Endodermal cell (in vitro differentiated cells): ENCODE data around the gene M1AP. TPM values are rescaled to one million over a fixed set of nuclear protein-coding genes. Genes with fewer than 3 reads are reported as not detected.

ENCODE experiments used
- DNase-seq: peaks from one replicate; pipeline ENCODE4 v3.0.0-alpha.2; 2017
- H3K27ac ChIP-seq: 2 replicates; pipeline ENCODE4 v1.5.1; 2013; ENCODE audit warnings: mild to moderate bottlenecking, low read depth, low read length, moderate library complexity
- H3K27me3 ChIP-seq: 2 replicates; pipeline ENCODE4 v1.6.1; 2013; ENCODE audit warnings: mild to moderate bottlenecking, low read length, moderate library complexity; ENCODE audit not compliant: insufficient read depth, control insufficient read depth, poor library complexity, severe bottlenecking
- H3K36me3 ChIP-seq: 2 replicates; pipeline ENCODE4 v1.7.0; 2013; ENCODE audit warnings: mild to moderate bottlenecking, low read length, moderate library complexity; ENCODE audit not compliant: control insufficient read depth, insufficient read depth
- H3K4me1 ChIP-seq: one replicate; pipeline ENCODE4 v1.7.0; 2013; ENCODE audit warnings: low read length; ENCODE audit not compliant: control insufficient read depth, insufficient read depth
- H3K4me3 ChIP-seq: 2 replicates; pipeline ENCODE4 v1.5.1; 2013; ENCODE audit warnings: mild to moderate bottlenecking, low read length, moderate library complexity
- H3K9ac ChIP-seq: 2 replicates; pipeline ENCODE4 v1.6.1; 2013; ENCODE audit warnings: mild to moderate bottlenecking, low read length, moderate library complexity; ENCODE audit not compliant: poor library complexity, severe bottlenecking; ENCODE audit errors: extremely low read depth
- H3K9me3 ChIP-seq: 2 replicates; pipeline ENCODE4 v1.6.1; 2013; ENCODE audit warnings: mild to moderate bottlenecking, low read length, moderate library complexity; ENCODE audit not compliant: control insufficient read depth
- H3K27ac Mint-ChIP-seq: 2 replicates; pipeline ENCODE4 v1.8.0; 2020; ENCODE audit warnings: mixed read lengths
- H3K27me3 Mint-ChIP-seq: 2 replicates; pipeline ENCODE4 v1.8.0; 2021; ENCODE audit warnings: mild to moderate bottlenecking, mixed read lengths; ENCODE audit not compliant: insufficient read depth
- H3K36me3 Mint-ChIP-seq: 2 replicates; pipeline ENCODE4 v1.8.0; 2020; ENCODE audit warnings: low read depth, mixed read lengths
- H3K4me1 Mint-ChIP-seq: 2 replicates; pipeline ENCODE4 v1.8.0; 2020; ENCODE audit warnings: mixed read lengths
- H3K4me3 Mint-ChIP-seq: 2 replicates; pipeline ENCODE4 v1.8.0; 2020; ENCODE audit warnings: mild to moderate bottlenecking, moderate library complexity, mixed read lengths
- H3K9me3 Mint-ChIP-seq: 2 replicates; pipeline ENCODE4 v1.8.0; 2020; ENCODE audit warnings: mild to moderate bottlenecking, mixed read lengths
- WGBS, 2 experiments: methylation state at CpG; one replicate each; pipeline versions ENCODE4 v1.1.5 to v1.1.7; 2013; ENCODE audit warnings: missing lambda C conversion rate in 2 of 2, mixed read lengths in 1 of 2; ENCODE audit not compliant: insufficient coverage in 1 of 2, insufficient read length in 1 of 2; 5-methylcytosine and 5-hydroxymethylcytosine counted together
- total RNA-seq, 2 donors: library from RNA; stranded (reverse); fragmentation: NEBNext Ultra II Directional in 1 of 2; extraction: Animal tissue kit (Norgen Biotek cat#: 25700) in 1 of 2; gene quantifications; 2 replicates in 1 of 2; 3 replicates in 1 of 2; pipeline ENCODE4 v1.2.1, GENCODE V29; 2021
- TF ChIP-seq, protein P1 (sequence below): fragments of 200-600 bp; sonication (generic); conservative IDR thresholded peaks from 2 replicates; pipeline ENCODE4 v1.5.0; 2021; ENCODE audit warnings: antibody characterized with exemption, mild to moderate bottlenecking

Gene M1AP
- total RNA-seq, 2 donors from 2014 or later, result 3.8 to 5.5 TPM

DNA sequence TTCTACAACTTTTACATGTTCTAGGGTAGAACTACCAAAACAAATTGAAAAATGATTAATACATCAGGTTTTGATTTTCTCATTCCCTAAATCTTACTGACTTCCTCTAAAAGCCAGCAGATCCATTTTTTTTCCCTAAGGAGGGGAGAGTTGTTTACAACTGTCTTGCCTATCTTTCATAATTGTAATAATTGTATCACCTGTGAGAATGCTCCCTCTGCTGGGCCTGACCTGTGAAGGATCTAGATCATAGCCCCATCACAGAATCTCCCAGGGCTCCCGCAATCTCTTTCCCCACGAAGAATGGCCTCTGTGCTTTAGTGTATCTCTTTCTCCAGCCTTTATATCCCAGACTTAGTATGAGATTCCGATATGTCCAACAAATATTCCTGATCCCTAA is 103.5 kb downstream of the M1AP start:
- H3K9me3 Mint-ChIP-seq, result no peaks in the 10 kb centered on the region
- TF ChIP-seq, protein P1, sequence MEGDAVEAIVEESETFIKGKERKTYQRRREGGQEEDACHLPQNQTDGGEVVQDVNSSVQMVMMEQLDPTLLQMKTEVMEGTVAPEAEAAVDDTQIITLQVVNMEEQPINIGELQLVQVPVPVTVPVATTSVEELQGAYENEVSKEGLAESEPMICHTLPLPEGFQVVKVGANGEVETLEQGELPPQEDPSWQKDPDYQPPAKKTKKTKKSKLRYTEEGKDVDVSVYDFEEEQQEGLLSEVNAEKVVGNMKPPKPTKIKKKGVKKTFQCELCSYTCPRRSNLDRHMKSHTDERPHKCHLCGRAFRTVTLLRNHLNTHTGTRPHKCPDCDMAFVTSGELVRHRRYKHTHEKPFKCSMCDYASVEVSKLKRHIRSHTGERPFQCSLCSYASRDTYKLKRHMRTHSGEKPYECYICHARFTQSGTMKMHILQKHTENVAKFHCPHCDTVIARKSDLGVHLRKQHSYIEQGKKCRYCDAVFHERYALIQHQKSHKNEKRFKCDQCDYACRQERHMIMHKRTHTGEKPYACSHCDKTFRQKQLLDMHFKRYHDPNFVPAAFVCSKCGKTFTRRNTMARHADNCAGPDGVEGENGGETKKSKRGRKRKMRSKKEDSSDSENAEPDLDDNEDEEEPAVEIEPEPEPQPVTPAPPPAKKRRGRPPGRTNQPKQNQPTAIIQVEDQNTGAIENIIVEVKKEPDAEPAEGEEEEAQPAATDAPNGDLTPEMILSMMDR, result peak; percentile 42
- H3K4me1 Mint-ChIP-seq, result peaks cover 12% of the 10 kb centered on the region
- no peak overlapping the region for H3K27ac ChIP-seq
- 85 to 88% methylated on average over 3 of the region's 3 CpGs for WGBS, 2 experiments
- no peak overlapping the region for H3K4me3 Mint-ChIP-seq
- DNase-seq, result no peak
- H3K9me3 ChIP-seq, result no peaks in the 10 kb centered on the region
- no peak overlapping the region for H3K4me3 ChIP-seq
- no peaks in the 10 kb centered on the region for H3K4me1 ChIP-seq
- H3K27me3 Mint-ChIP-seq, result peaks cover 26% of the 10 kb centered on the region
- H3K27ac Mint-ChIP-seq, result no peak overlapping the region
- H3K27me3 ChIP-seq, result peaks cover 25% of the 10 kb centered on the region
- no peak overlapping the region for H3K9ac ChIP-seq
- H3K36me3 ChIP-seq, result no peaks in the 10 kb centered on the region
- H3K36me3 Mint-ChIP-seq, result no peaks in the 10 kb centered on the region

DNA sequence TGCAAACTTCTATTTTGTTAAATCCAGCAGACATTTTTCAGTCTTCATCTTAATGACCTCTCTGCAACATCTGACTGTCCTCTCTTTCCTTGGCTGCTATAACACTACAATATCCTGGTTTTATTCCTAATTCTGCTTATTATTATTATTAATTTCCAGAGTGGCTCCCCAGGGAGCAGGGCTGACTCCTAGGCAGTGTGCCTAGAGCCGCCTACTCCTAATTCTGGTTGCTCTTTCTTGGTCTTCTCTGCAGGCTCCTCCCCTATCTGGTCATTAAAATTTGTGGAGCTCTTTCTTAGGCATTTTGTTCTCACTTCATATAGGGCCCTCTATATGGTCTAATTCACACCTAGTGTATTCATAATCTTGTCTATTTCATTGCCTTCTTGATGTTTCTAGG is 105.2 kb downstream of the M1AP start:
- H3K36me3 Mint-ChIP-seq, result no peaks in the 10 kb centered on the region
- no peaks in the 10 kb centered on the region for H3K36me3 ChIP-seq
- H3K9ac ChIP-seq, result no peak overlapping the region
- peaks cover 16% of the 10 kb centered on the region for H3K27me3 Mint-ChIP-seq
- H3K9me3 ChIP-seq, result no peaks in the 10 kb centered on the region
- peaks cover 14% of the 10 kb centered on the region for H3K4me1 Mint-ChIP-seq
- DNase-seq, result no peak
- no peak overlapping the region for H3K4me3 ChIP-seq
- no peak overlapping the region for H3K27ac ChIP-seq
- H3K4me3 Mint-ChIP-seq, result no peak overlapping the region
- no peaks in the 10 kb centered on the region for H3K4me1 ChIP-seq
- WGBS, 2 experiments, result 89 to 91% methylated on average over 1 of the region's 1 CpG
- no peak overlapping the region for H3K27ac Mint-ChIP-seq
- TF ChIP-seq, protein P1, result no peak
- peaks cover 8% of the 10 kb centered on the region for H3K27me3 ChIP-seq
- H3K9me3 Mint-ChIP-seq, result no peaks in the 10 kb centered on the region

DNA sequence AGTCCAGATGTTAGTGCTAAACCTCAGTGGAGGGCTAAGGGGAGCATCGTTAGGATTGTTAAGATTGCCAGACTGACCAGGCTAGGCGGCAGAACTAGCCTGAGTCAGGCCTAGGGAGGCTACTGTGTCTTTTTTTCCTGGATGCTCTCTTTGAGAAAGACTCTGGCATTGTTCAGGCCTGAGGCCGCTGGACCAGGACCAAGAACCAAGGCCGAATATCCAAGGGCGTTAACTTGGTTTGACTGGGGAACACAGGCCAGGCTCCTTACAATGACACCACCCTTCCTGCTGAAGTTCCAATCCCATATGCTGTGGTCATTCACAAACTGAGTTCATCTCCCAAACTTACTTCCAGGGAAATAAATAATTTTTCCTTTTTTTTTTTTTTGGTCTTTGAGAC is 107.8 kb downstream of the M1AP start:
- no peak overlapping the region for H3K9ac ChIP-seq
- TF ChIP-seq, protein P1, result no peak
- DNase-seq, result no peak
- Mint-ChIP-seq H3K9me3 (no peaks in the 10 kb centered on the region), H3K4me1 (peaks cover 9% of the 10 kb centered on the region), H3K36me3 (no peaks in the 10 kb centered on the region), H3K27me3 (peaks cover 2% of the 10 kb centered on the region), H3K4me3 (no peak overlapping the region), H3K27ac (no peak overlapping the region)
- no peak overlapping the region for H3K4me3 ChIP-seq
- H3K4me1 ChIP-seq, result no peaks in the 10 kb centered on the region
- no peaks in the 10 kb centered on the region for H3K27me3 ChIP-seq
- 92 to 96% methylated on average over 5 of the region's 5 CpGs for WGBS, 2 experiments
- no peaks in the 10 kb centered on the region for H3K9me3 ChIP-seq
- no peaks in the 10 kb centered on the region for H3K36me3 ChIP-seq
- H3K27ac ChIP-seq, result no peak overlapping the region
